PFSK-1 (cell line): ENCODE results near the gene BAHCC1.

Experiments used
- POLR2AphosphoS5 ChIP-seq: IDR thresholded peaks from 2 replicates; pipeline ENCODE4 v1.6.1; 2012; ENCODE audit warnings: low read depth, mild to moderate bottlenecking, control low read depth, low read length, moderate library complexity
- SIN3A ChIP-seq: IDR thresholded peaks from 2 replicates; pipeline ENCODE4 v1.6.1; 2012; ENCODE audit warnings: mild to moderate bottlenecking, low read length, moderate library complexity, borderline replicate concordance; ENCODE audit not compliant: insufficient read depth

DNA sequence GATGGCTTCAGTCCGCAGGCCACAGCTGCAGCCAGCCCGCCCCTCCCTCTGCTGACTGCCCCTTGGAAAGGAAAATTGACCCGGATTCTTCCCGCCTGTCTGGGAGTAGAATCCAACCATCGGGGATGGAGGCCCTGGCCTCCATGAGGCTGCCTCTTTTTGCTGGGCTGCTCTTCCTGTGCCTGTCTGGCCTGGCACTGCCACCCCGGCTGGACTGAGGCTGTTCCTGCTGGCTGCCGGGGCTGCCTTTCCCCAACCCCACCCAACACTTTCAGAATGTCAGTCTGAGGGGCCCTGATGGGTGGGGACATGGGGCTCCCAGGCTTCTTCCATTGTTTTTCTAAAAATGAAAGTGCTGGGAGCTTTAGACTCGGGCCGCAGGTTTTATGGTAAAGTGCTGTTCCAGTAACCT is 7.3 kb downstream of the BAHCC1 start:
- TF ChIP-seq POLR2AphosphoS5: no peak
- no peak for TF ChIP-seq SIN3A
